GM03348 (cell line): ENCODE results near the gene ATP6V1G1.
"Not testable (repeated sequence)": the region's sequence is repeated elsewhere in the genome, so short reads cannot be mapped to it uniquely, and the experiment has no call there.

Experiments used
- DNase-seq: peaks from one replicate; pipeline ENCODE4 v3.0.0; 2012; ENCODE audit warnings: low spot score

ATP6V1G1 gene, protein sequence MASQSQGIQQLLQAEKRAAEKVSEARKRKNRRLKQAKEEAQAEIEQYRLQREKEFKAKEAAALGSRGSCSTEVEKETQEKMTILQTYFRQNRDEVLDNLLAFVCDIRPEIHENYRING

DNA sequence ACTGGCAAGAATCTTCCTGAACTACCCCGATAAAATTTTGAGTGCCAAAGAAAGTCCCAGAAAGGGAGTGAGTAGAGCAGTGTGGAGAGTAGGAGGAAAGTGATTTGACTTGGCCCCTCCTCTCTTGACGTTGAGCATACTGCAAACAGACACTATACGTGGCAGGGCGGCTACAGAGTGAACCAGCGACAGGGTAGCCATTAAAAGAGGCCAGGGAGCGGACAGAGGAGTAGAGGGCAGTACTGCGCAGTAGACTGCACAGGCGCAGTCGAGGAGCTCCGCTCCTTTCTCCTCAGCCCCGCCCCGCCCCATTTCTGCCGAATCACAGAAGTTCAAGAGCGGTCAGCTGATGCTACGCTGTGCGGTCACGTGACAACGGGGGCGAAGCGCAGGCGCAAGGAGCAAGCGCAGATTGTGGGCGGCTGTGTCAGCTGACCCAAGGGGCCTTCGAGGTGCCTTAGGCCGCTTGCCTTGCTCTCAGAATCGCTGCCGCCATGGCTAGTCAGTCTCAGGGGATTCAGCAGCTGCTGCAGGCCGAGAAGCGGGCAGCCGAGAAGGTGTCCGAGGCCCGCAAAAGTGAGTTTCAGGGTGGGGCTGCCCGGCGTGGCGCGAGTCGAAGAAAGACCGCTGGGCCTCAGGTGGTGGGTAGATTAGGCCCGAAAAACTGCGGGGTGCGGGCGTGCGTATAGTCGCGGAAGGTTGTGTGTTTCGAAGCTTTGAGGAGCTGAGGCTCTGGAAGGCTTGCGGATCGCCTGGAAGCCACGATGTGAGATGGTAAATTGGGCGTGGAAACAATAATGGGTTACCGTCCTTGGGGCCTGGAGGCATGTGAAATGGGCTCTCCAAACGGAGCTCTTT is at the start of gene ATP6V1G1:
Gene ATP6V1G1, plus strand, starts transcription at position 425 of the 858 bp plus-strand sequence. Its CDS starts 70 bp downstream, at position 495.
- peak; percentile 98 for DNase-seq

DNA sequence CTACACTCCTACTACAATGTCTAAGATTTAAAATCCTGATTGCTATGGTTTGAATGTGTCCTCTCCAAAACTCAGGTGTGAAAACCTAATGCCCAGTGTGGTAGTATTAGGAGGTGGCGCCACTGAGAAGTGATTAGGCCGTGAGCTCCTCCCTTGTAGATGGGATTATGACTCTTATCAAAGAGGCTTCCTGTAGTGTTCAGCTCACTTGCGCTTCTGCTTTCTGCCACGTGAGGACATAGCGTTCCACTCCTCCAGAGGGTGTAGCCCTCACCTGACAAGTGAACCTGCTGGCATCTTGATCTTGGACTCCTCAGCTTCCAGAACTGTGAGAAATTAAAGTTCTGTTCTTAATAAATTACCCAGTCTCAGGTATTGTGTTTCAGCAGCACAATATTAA is 49.3 kb upstream of the ATP6V1G1 start:
- DNase-seq, result no peak

DNA sequence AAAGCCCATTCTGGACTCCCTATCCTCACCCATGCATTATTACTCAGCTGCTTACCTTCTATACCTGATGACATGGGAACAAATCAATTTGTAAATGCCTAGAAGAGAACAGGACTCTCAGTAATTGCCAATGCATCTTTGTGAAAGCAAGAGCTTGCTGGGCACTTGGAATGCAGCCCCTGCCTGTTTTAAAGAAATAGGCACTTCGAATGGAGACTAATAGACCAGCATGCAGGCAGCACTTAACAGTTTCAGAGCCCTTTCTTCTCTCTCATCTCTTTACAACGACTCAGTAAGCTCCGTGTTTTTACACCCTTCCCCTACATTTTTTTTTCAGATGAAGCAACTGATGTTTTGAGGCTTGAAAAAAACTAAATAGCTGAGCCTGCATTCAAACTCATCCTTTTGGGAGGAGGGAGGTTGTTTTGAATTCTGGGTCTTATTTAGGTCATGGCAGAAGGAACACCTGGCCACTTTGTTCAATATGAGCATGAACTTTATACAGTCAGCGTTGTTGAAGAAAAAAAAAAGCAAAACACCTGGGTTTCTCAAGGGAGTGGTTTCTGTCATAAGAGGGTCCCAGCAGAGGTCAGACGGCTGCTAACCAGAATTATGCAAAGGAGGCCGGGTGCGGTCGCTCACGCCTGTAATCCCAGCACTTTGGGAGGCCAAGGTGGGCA is 47.7 kb upstream of the ATP6V1G1 start:
- no peak for DNase-seq

DNA sequence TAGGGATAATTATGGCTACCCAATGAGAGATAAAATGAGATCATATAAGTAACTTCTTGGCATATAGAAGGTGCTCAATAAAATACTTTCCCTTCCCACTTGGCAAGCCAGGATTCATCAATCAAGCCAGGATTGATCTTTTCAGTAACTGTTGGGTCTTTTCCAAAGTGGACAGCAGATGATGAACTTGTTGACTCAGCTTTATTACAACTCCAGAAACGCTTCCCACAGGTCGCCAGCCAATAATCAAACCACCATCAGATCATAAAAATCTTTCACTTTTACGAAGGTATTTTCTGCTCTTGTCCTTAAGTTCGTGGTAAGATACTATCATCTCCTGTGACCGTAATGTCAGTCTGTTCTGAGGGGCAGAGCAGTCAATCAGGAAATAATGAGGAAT is 42.5 kb upstream of the ATP6V1G1 start:
- DNase-seq, result no peak

GRCh38 chr9:114546851-114547250 is 40.7 kb upstream of the ATP6V1G1 start:
- DNase-seq, result no peak

GRCh38 chr9:114549697-114550330 is 37.8 kb upstream of the ATP6V1G1 start:
- DNase-seq, result peak; percentile 57

DNA sequence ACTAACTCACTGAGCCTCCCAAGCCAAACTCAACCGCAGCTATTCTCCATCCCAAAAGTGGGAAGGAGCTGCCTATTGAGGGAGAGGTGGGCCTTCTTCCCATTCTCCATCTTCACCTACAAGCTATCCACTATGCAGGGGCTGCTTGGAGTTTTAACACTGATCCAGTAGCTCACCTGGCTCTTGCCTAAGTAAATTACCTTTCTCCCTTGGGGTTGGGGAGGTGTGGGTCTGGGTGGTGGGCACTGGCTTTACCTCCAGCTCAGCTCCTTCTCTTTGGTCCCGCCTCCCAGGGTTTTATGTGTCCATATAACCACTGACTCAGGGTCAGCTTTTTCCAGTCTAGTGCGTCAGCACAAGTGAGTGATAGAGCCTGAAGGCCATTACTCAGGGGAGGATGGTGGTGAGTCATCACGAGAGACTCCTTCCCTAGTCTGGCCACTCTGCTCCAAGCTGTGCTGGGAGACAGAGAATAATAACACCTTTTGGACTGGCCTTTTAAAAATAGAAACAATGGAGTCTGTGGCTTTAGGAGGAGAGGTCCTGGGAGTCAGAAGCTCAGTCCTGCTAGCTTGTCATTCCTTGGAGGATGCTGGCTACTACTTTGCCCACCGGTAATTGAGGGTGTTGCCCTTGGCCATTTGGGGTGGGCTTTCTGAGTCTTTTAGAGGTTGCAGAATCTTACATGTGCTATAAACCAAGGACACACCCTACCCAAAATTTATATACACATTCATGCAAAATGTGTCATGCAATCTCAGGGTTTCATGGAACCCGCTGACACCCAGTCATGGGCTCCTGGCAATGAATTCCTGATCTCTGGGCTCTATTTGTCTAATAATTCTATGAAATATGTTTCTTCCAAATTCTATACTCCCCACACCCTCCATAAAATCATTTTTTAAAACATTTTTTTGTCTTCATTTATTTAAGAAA is 35.6 kb upstream of the ATP6V1G1 start:
- peak; percentile 94 for DNase-seq

GRCh38 chr9:114552706-114553105 is 34.9 kb upstream of the ATP6V1G1 start:
- DNase-seq, result no peak

- no peak for DNase-seq
These were observed 34.4 kb upstream of the ATP6V1G1 start for GRCh38 chr9:114553202-114553601.

- DNase-seq, result no peak
These were observed 31.9 kb upstream of the ATP6V1G1 start for GRCh38 chr9:114555696-114556095.

- no peak for DNase-seq
These were observed 29.4 kb upstream of the ATP6V1G1 start for GRCh38 chr9:114558027-114558675.

- DNase-seq, result no peak
These were observed 27.6 kb upstream of the ATP6V1G1 start for GRCh38 chr9:114559830-114560513.

DNA sequence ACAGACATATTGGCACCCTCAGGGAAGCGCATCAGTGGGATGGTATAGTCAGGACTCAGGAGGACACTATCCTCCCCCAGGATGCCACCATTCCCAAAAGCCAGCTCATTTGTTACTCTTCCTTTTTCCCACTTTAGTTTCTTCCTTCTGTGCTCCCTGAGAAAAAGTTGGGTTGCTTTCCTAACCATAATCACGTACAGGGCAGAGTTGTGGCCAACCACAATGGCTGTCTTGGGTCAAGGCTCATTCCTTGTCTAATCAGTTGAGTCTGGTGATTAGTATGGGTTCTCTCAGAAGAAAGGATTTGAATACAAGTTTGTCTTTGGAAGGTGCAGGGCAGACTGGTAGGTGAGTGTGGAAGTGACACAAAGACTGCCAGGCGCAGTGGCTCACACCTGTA is 26.6 kb upstream of the ATP6V1G1 start:
- no peak for DNase-seq

GRCh38 chr9:114561771-114562170 is 25.8 kb upstream of the ATP6V1G1 start:
- DNase-seq, result no peak

GRCh38 chr9:114565204-114565603 is 22.4 kb upstream of the ATP6V1G1 start:
- DNase-seq, result no peak

DNA sequence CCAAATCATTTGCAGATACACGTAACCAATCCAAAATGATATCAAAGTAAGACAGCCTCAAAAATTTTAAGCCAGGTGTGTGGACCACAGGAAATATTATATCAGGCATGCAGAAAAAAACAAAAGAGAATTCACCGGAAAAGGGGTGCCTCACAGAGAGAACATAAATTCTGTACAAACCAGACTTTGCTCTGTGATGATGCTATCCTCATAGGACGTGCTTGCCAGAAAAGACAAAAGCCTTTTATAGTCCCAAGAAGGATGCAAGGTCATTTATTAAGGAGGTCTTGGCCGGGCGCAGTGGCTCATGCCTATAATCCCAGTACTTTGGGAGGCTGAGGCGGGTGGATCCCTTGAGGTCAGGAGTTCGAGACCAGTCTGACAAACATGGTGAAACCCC is 16.8 kb upstream of the ATP6V1G1 start:
- no peak for DNase-seq

DNA sequence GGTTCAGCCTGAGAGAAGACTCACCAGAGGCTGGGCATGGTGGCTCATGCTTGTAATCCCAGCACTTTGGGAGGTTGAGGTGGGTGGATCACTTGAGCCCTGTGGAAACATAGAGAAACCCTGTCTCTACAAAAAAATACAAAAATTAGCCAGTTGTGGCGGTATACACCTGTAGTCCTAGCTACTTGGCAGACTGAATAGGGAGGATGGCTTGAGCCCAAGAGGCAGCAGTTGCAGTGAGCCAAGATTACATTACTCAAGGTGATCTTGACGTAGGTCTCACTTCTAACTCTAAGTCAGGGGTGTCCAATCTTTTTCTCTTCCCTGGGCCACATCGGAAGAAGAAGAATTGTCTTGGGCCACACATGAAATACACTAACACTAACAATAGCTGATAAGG is 16.2 kb upstream of the ATP6V1G1 start:
- no peak for DNase-seq

- DNase-seq, result no peak
These were observed 15.4 kb upstream of the ATP6V1G1 start for GRCh38 chr9:114572199-114572598.

DNA sequence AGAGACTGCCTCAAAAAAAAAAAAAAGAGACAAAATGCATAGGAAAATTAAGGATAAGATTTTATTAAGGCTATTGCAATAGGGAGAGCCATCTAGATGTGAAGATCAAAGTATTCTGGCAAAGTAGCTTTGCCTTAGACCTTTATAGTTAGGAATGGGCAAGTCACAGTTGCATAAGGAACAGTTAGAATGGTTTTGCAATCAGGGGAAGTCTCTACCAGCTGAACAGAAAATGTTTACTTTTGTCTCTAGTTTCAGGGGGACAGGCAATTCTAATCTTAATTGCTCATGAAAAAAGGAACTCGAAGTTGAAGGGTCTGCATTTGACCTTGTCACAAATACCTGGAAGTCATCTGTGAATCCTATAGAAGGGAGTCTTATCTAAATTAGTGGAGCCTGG is 13.1 kb upstream of the ATP6V1G1 start:
- no peak for DNase-seq

DNA sequence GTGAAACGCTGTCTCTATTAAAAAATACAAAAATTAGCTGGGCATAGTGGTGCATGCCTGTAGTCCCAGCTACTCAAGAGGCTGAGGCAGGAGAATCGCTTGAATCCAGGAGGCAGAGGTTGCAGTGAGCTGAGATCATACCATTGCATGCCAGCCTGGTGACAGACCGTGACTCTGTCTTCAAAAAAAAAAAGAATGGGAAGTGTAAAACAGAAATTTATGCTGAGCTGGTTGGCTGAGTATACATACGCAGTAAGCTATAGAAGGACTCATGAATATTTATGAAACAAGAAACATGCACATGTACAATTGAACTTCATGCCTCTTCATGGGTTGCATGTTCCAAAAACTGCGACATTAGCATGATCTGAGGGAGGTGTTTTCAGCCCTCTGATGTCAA is 10.8 kb upstream of the ATP6V1G1 start:
- DNase-seq, result not testable (repeated sequence)
